Measurements from ENCODE around the gene SLC7A14. TPM values are rescaled to one million over a fixed set of nuclear protein-coding genes. Genes with fewer than 3 reads are reported as not detected.

SLC7A14 gene
- total and polyA plus RNA-seq, 2 of the 4 experiments (the other 2 are of a cell fraction) = 2.7 to 6.8 TPM

GRCh38 chr3:170528726-170529125 is 57.1 kb downstream of the SLC7A14 start:
- peaks cover 1% of the 10 kb centered on the region; the same call in 1 of the 2 replicates for H3K36me3 ChIP-seq (ENCODE audit: control insufficient read depth, insufficient read depth, low read length)
- H4K5ac ChIP-seq (ENCODE audit: low read depth, low read length) = no peak overlapping the region
- no peak overlapping the region for H3K56ac ChIP-seq (ENCODE audit: extremely low read depth, insufficient read depth, low read length)
- no peak for ATAC-seq (ENCODE audit: low read depth)
- no peaks in the 10 kb centered on the region for H4K20me1 ChIP-seq (ENCODE audit: insufficient read depth, low read length)
- no peak overlapping the region for H2BK5ac ChIP-seq (ENCODE audit: low read depth, low read length, poor library complexity, severe bottlenecking)
- no peak overlapping the region for H2AFZ ChIP-seq (replicated peaks; ENCODE audit: low read length, poor library complexity)
- DNase-seq = no peak
- no peak overlapping the region for H3K4ac ChIP-seq (ENCODE audit: low read depth, low read length)
- WGBS, 2 experiments (ENCODE audit: extremely low coverage in 2 of 2, insufficient read length in 1 of 2) = no CpG with 5 or more reads among the region's 8 CpGs
- H2BK15ac ChIP-seq (ENCODE audit: low read depth, low read length) = no peak overlapping the region
- TF ChIP-seq ELK1 (IDR thresholded peaks at IDR 0.05; ENCODE audit: borderline replicate concordance, low read depth, low read length) (no peak), MXI1 (IDR thresholded peaks at IDR 0.05; ENCODE audit: borderline replicate concordance, low read depth, low read length) (no peak), CHD1 (IDR thresholded peaks at IDR 0.05; ENCODE audit: low read depth, low read length) (no peak), NFE2L2 (IDR thresholded peaks at IDR 0.05; ENCODE audit: low read depth, low read length) (no peak), MAZ (IDR thresholded peaks at IDR 0.05; ENCODE audit: borderline replicate concordance, low read depth, low read length) (no peak), MAFK (IDR thresholded peaks at IDR 0.05; ENCODE audit: low read depth, low read length) (no peak)
- no peak overlapping the region for H3K4me2 ChIP-seq (ENCODE audit: low read depth, low read length)
- no peak overlapping the region for H3K27ac ChIP-seq (ENCODE audit: insufficient read depth, low read length)
- H3K9me1 ChIP-seq (ENCODE audit: insufficient read depth, low read length) = 0 out of 2 replicates have a peak, but pooled peaks cover 4% of the 10 kb centered on the region
- H3K18ac ChIP-seq (ENCODE audit: low read depth, low read length) = no peak overlapping the region
- no peak overlapping the region for H2AK5ac ChIP-seq (ENCODE audit: low read depth, low read length)
- no peak overlapping the region for H3K14ac ChIP-seq (replicated peaks; ENCODE audit: low read depth, low read length)
- no peaks in the 10 kb centered on the region for H3K9me3 ChIP-seq (ENCODE audit: control insufficient read depth, insufficient read depth, low read length)
- no peak overlapping the region for H3K4me3 ChIP-seq (ENCODE audit: insufficient read depth, low read depth, low read length)
- H3K4me1 ChIP-seq (ENCODE audit: control insufficient read depth, insufficient read depth, low read length) = no peaks in the 10 kb centered on the region
- no peak overlapping the region for H2BK120ac ChIP-seq (ENCODE audit: low read depth, low read length)
- no peak overlapping the region for H2AK9ac ChIP-seq (replicated peaks; ENCODE audit: low read depth, low read length, poor library complexity)
- H2BK20ac ChIP-seq (ENCODE audit: low read depth, low read length) = no peak overlapping the region
- intact Hi-C loops (cut with micrococcal nuclease) = no loop called here
- no peak overlapping the region for H3K9ac ChIP-seq (ENCODE audit: low read depth, low read length)
- H3K79me1 ChIP-seq (ENCODE audit: low read depth in 1 of 2, low read length in 2 of 2) = no peaks in the 10 kb centered on the region
- dilution Hi-C loops (cut with HindIII; ENCODE audit: low sequenced_read_pairs, unreplicated experiment) = no loop called here
- ChIA-PET CTCF (no interaction called here), POLR2A (ENCODE audit: unreplicated experiment) (no interaction called here)
- no TSS peak for BruUV-seq (replicated peaks)
- H4K8ac ChIP-seq (ENCODE audit: low read depth in 2 of 2, low read length in 2 of 2) = no peak overlapping the region
- H3K27me3 ChIP-seq (ENCODE audit: control insufficient read depth, insufficient read depth, low read length) = no peaks in the 10 kb centered on the region; the same call in 1 of the 2 replicates
- H4K91ac ChIP-seq (ENCODE audit: insufficient read depth, low read depth, low read length) = no peak overlapping the region
- in situ Hi-C loops (cut with MboI; ENCODE audit: low sequenced_read_pairs) = no loop called here
- H3K23ac ChIP-seq (ENCODE audit: low read depth, low read length) = no peak overlapping the region

Measured in IMR-90 (cell line).